Neural cell (in vitro differentiated cells): ENCODE results near the gene TSPAN18. TPM values are rescaled to one million over a fixed set of nuclear protein-coding genes. Genes with fewer than 3 reads are reported as not detected.
A peak's percentile ranks its signal among the peaks of the same experiment; 100 is the strongest.

ENCODE experiments used
- H2AFZ ChIP-seq: fragments of 200-600, 300-800 bp; sonication (generic), shearing (Covaris generic); 2 replicates; pipeline ENCODE4 v1.6.0; 2014; ENCODE audit warnings: low read depth, mild to moderate bottlenecking, antibody characterized with exemption, low read length, moderate library complexity
- H3F3A ChIP-seq: fragments of 200-600 bp; shearing (Covaris generic); 2 replicates; pipeline ENCODE4 v1.6.1; 2016; ENCODE audit warnings: mild to moderate bottlenecking, moderate library complexity, mixed read lengths, antibody characterized with exemption, low read length; ENCODE audit not compliant: insufficient read depth, poor library complexity, severe bottlenecking
- H3K27ac ChIP-seq: fragments of 200-600, 300-800 bp; sonication (generic), shearing (Covaris generic); 2 replicates; pipeline ENCODE4 v1.5.1; 2014; ENCODE audit warnings: mild to moderate bottlenecking, low read length, moderate library complexity
- H3K27me3 ChIP-seq: fragments of 300-800, 200-600 bp; sonication (generic), shearing (Covaris generic); 2 replicates; pipeline ENCODE4 v1.6.0; 2014; ENCODE audit warnings: mild to moderate bottlenecking, low read depth, low read length, moderate library complexity; ENCODE audit not compliant: insufficient read depth
- H3K36me3 ChIP-seq: fragments of 300-800, 200-600 bp; sonication (generic), shearing (Covaris generic); 2 replicates; pipeline ENCODE4 v1.5.1; 2014; ENCODE audit warnings: mild to moderate bottlenecking, antibody characterized with exemption, low read length, moderate library complexity; ENCODE audit not compliant: insufficient read depth
- H3K4me2 ChIP-seq: fragments of 300-800, 200-600 bp; sonication (generic), shearing (Covaris generic); 2 replicates; pipeline ENCODE4 v1.6.0; 2014; ENCODE audit warnings: mild to moderate bottlenecking, low read length
- H3K4me3 ChIP-seq: fragments of 300-800, 200-600 bp; sonication (generic), shearing (Covaris generic); 2 replicates; pipeline ENCODE4 v1.5.1; 2014; ENCODE audit warnings: mild to moderate bottlenecking, low read length, moderate library complexity
- H3K79me2 ChIP-seq: fragments of 200-600 bp; shearing (Covaris generic); replicated peaks from 2 replicates; pipeline ENCODE4 v1.6.0; 2014; ENCODE audit warnings: mild to moderate bottlenecking, low read length, moderate library complexity; ENCODE audit not compliant: insufficient read depth
- H3K9ac ChIP-seq: fragments of 300-800, 200-600 bp; sonication (generic), shearing (Covaris generic); 2 replicates; pipeline ENCODE4 v1.6.1; 2016; ENCODE audit warnings: mild to moderate bottlenecking, low read length, mixed read lengths
- H3K9me2 ChIP-seq: fragments of 200-600 bp; shearing (Covaris generic); 2 replicates; pipeline ENCODE4 v1.6.1; 2016; ENCODE audit warnings: mild to moderate bottlenecking, low read length, mixed read lengths; ENCODE audit not compliant: insufficient read depth
- H3K9me3 ChIP-seq: fragments of 200-600, 300-800 bp; sonication (generic), shearing (Covaris generic); 2 replicates; pipeline ENCODE4 v1.6.1; 2016; ENCODE audit warnings: mild to moderate bottlenecking, mixed run types, low read length, moderate library complexity, mixed read lengths
- H4K20me1 ChIP-seq: fragments of 200-600 bp; shearing (Covaris generic); 2 replicates; pipeline ENCODE4 v1.6.1; 2016; ENCODE audit warnings: mild to moderate bottlenecking, mixed run types; ENCODE audit not compliant: insufficient read depth
- EP300 ChIP-seq: fragments of 450-650 bp; conservative IDR thresholded peaks from 2 replicates; pipeline ENCODE4 v1.6.1; 2014; ENCODE audit warnings: antibody characterized with exemption, mild to moderate bottlenecking, moderate library complexity; ENCODE audit not compliant: poor library complexity, severe bottlenecking
- EZH2 ChIP-seq: fragments of 200-600, 300-800 bp; shearing (Covaris generic), sonication (generic); IDR thresholded peaks from 2 replicates; pipeline ENCODE4 v1.6.1; 2014; ENCODE audit warnings: antibody characterized with exemption, low read length, borderline replicate concordance, mild to moderate bottlenecking; ENCODE audit not compliant: insufficient read depth, poor library complexity, severe bottlenecking
- MXI1 ChIP-seq: fragments of 450-650 bp; conservative IDR thresholded peaks from 2 replicates; pipeline ENCODE4 v1.6.1; 2014; ENCODE audit warnings: antibody characterized with exemption, mild to moderate bottlenecking; ENCODE audit not compliant: poor library complexity, severe bottlenecking
- POLR2AphosphoS5 ChIP-seq: IDR thresholded peaks from 2 replicates; pipeline ENCODE4 v1.6.1; 2012
- RAD21 ChIP-seq: fragments of 450-650 bp; conservative IDR thresholded peaks from 2 replicates; pipeline ENCODE4 v1.6.1; 2014; ENCODE audit warnings: antibody characterized with exemption, mild to moderate bottlenecking, moderate library complexity
- SMC3 ChIP-seq: fragments of 450-650 bp; conservative IDR thresholded peaks from 2 replicates; pipeline ENCODE4 v1.6.1; 2014; ENCODE audit warnings: antibody characterized with exemption, mild to moderate bottlenecking, moderate library complexity; ENCODE audit not compliant: poor library complexity
- TAF1 ChIP-seq: IDR thresholded peaks from 2 replicates; pipeline ENCODE4 v1.6.1; 2012; ENCODE audit warnings: low read depth
- polyA plus RNA-seq: library from polyadenylated mRNA; depleted of rRNA; stranded (reverse); fragments of >200 nt; gene quantifications from 2 replicates; pipeline ENCODE4 v1.2.3, GENCODE V29; 2014
- TF ChIP-seq, protein P1 (sequence below): IDR thresholded peaks from 2 replicates; pipeline ENCODE4 v1.6.1; 2012; ENCODE audit warnings: borderline replicate concordance
- TF ChIP-seq, protein P2 (sequence below): fragments of 450-650 bp; IDR thresholded peaks from 2 replicates; pipeline ENCODE4 v1.5.1; 2014; ENCODE audit warnings: antibody characterized with exemption, mild to moderate bottlenecking, moderate library complexity; ENCODE audit not compliant: poor library complexity, severe bottlenecking

The TSPAN18 gene
- polyA plus RNA-seq, 1 donor from 2014 or later: 8.4 TPM

DNA sequence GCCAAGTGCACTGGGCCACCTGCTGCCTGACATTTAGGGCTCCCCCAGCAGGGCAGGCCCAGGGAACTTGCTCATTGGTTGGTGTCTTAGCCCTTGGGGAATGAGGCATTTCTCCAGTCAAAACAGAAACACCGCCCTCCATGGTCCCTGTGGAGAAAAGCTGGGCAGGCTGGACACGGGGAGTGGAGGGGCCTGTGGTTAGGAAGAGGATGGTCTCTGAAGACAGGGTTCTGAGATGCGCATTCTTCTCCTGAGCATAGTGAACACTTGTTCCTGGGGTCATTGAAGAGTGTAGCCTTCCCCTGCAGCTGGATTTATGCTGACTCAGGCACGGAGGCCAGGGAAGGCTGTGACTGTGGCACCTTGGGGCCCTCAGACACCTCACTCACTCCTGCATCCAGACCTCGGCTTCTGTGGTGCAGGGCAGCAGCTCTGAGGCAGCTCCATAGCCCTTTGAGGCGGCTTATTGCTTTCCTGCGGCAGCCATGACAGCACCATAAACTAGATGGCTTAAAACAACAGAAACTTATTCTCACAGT, 8.2 kb downstream of the TSPAN18 start:
- Histone ChIP-seq H3K27ac (no peak overlapping the region), H3K4me2 (no peak overlapping the region), H3K9me3 (no peaks in the 10 kb centered on the region), H3K9me2 (no peaks in the 10 kb centered on the region), H4K20me1 (no peaks in the 10 kb centered on the region), H3K27me3 (no peaks in the 10 kb centered on the region), H3K79me2 (peaks cover 67% of the 10 kb centered on the region), H2AFZ (no peak overlapping the region), H3K4me3 (no peak overlapping the region), H3F3A (no peaks in the 10 kb centered on the region), H3K36me3 (no peaks in the 10 kb centered on the region), H3K9ac (no peak overlapping the region)
- TF ChIP-seq MXI1: no peak
- no peak for TF ChIP-seq TAF1
- TF ChIP-seq RAD21: no peak
- no peak for TF ChIP-seq EZH2
- TF ChIP-seq, protein P1, sequence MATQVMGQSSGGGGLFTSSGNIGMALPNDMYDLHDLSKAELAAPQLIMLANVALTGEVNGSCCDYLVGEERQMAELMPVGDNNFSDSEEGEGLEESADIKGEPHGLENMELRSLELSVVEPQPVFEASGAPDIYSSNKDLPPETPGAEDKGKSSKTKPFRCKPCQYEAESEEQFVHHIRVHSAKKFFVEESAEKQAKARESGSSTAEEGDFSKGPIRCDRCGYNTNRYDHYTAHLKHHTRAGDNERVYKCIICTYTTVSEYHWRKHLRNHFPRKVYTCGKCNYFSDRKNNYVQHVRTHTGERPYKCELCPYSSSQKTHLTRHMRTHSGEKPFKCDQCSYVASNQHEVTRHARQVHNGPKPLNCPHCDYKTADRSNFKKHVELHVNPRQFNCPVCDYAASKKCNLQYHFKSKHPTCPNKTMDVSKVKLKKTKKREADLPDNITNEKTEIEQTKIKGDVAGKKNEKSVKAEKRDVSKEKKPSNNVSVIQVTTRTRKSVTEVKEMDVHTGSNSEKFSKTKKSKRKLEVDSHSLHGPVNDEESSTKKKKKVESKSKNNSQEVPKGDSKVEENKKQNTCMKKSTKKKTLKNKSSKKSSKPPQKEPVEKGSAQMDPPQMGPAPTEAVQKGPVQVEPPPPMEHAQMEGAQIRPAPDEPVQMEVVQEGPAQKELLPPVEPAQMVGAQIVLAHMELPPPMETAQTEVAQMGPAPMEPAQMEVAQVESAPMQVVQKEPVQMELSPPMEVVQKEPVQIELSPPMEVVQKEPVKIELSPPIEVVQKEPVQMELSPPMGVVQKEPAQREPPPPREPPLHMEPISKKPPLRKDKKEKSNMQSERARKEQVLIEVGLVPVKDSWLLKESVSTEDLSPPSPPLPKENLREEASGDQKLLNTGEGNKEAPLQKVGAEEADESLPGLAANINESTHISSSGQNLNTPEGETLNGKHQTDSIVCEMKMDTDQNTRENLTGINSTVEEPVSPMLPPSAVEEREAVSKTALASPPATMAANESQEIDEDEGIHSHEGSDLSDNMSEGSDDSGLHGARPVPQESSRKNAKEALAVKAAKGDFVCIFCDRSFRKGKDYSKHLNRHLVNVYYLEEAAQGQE: no peak
- no peak for TF ChIP-seq POLR2AphosphoS5
- TF ChIP-seq EP300: no peak
- no peak for TF ChIP-seq SMC3
- TF ChIP-seq, protein P2, sequence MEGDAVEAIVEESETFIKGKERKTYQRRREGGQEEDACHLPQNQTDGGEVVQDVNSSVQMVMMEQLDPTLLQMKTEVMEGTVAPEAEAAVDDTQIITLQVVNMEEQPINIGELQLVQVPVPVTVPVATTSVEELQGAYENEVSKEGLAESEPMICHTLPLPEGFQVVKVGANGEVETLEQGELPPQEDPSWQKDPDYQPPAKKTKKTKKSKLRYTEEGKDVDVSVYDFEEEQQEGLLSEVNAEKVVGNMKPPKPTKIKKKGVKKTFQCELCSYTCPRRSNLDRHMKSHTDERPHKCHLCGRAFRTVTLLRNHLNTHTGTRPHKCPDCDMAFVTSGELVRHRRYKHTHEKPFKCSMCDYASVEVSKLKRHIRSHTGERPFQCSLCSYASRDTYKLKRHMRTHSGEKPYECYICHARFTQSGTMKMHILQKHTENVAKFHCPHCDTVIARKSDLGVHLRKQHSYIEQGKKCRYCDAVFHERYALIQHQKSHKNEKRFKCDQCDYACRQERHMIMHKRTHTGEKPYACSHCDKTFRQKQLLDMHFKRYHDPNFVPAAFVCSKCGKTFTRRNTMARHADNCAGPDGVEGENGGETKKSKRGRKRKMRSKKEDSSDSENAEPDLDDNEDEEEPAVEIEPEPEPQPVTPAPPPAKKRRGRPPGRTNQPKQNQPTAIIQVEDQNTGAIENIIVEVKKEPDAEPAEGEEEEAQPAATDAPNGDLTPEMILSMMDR: no peak

DNA sequence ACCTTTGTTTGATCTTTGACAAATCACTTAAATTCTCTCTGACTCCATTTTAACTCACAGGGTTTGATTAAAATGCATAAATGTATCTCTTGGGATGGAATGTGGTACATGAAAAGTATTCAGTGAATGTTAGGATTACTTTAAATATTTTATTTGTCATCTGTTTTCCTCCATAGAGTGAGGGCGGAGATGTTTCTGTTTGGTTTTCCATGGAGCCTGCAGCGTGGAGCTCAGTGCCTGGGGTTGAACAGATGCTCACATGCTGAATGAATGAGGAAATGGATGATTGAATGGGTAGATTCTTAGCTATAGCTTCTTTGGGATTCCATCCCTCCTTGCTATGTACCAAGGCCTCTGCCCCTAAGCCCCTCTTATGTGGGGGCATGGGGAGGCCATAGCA, 10.0 kb downstream of the TSPAN18 start:
- Histone ChIP-seq H3K9me3 (no peaks in the 10 kb centered on the region), H4K20me1 (no peaks in the 10 kb centered on the region), H3K4me3 (no peak overlapping the region), H3K4me2 (no peak overlapping the region), H3K9me2 (no peaks in the 10 kb centered on the region), H3K9ac (no peak overlapping the region), H3K36me3 (no peaks in the 10 kb centered on the region), H3K27ac (peak overlapping the region; percentile 1), H2AFZ (no peak overlapping the region), H3K27me3 (no peaks in the 10 kb centered on the region), H3K79me2 (peaks cover 52% of the 10 kb centered on the region), H3F3A (no peaks in the 10 kb centered on the region)
- TF ChIP-seq SMC3 (no peak), EP300 (no peak), MXI1 (no peak), EZH2 (no peak)
- TF ChIP-seq, protein P1: no peak
